Right renal cortex interstitium (tissue), 3 donors: ENCODE results near the gene ZGPAT. TPM values are rescaled to one million over a fixed set of nuclear protein-coding genes. Genes with fewer than 3 reads are reported as not detected.
"Not testable (repeated sequence)": the region's sequence is repeated elsewhere in the genome, so short reads cannot be mapped to it uniquely, and the experiment has no call there.

ENCODE experiments used
- DNase-seq, 3 donors: peaks; one replicate each; pipeline ENCODE4 v3.0.0-alpha.2; 2013; ENCODE audit warnings: low read depth in 3 of 3, low spot score in 2 of 3
- polyA plus RNA-seq, 3 donors: library from polyadenylated mRNA; unstranded; fragments of 120-200 nt; gene quantifications; one replicate each; pipeline ENCODE4 v1.2.1, GENCODE V29; 2013; ENCODE audit not compliant: insufficient read length in 3 of 3

Gene ZGPAT, protein sequence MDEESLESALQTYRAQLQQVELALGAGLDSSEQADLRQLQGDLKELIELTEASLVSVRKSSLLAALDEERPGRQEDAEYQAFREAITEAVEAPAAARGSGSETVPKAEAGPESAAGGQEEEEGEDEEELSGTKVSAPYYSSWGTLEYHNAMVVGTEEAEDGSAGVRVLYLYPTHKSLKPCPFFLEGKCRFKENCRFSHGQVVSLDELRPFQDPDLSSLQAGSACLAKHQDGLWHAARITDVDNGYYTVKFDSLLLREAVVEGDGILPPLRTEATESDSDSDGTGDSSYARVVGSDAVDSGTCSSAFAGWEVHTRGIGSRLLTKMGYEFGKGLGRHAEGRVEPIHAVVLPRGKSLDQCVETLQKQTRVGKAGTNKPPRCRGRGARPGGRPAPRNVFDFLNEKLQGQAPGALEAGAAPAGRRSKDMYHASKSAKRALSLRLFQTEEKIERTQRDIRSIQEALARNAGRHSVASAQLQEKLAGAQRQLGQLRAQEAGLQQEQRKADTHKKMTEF
- 10 to 100 TPM; 14.9 to 15.7 (median 15.0) TPM for polyA plus RNA-seq

DNA sequence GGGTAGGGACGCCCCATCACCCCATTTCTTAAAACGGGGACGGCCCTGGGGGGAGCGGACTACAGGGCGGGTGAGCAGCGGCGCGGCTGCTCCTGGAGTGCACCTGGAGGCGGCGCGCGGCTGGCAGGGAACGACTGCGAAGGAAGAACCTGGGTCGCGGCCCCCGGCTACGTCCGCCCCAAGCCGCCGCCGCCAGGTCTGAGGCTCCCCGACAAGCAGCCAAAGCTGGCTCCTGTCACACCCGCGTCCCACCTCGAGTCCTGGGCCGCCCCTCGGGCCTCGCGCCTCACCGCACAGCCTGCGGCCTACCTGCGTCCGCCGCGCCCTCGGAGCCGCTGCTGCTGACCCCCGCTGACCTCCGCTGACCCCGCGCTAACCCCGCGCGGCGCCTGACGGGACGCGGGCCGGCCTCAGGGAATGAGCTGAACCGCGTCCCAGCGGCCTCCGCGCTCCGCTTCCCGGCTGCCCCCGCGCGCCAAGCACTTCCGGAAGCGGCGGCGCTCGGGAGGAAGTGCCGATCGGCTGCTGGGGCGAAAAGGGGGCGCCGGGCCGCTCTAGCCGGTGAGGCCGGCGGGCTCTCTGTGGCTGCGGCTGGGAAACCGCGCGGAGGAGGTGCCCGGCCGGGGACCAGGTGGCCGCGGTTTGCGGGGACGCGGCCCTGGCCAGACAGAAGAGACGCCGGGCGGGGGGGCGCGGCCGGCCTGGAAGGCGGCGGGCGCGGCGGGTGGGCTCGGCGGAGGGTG is at the start of gene ZGPAT, which contains the start of gene ARFRP1:
Gene ZGPAT, plus strand, starts transcription at position 482 of the 743 bp plus-strand sequence. CDS start 542 bp downstream, outside the sequence.
Gene ARFRP1, minus strand, starts transcription at position 419 of the 743 bp plus-strand sequence. CDS start 885 bp downstream, outside the sequence.
- DNase-seq = peak in 2 of 3 donors; percentile 69 to 70

DNA sequence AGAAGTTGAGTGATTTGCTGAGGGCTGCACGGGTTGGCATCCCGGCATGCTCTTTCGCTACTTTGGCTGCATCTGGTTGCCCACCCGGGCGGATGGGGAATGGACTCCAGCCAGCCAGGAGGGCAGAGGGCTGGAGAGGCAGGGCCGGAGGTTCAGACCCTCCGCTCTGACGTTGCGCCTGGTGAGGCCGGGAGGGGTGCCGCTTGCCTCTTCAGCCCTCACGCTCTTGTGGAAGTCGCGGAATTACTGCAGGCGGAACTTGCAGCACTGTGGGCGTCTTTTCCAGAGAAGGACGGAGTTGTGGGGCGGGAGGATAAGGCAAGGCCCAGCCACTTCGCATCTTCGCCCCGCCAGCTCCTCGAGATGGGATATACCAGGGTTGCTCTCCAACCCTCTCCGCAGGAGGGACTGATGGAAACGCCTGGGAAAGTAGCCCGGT is 49.1 kb upstream of the ZGPAT start:
- no peak for DNase-seq

DNA sequence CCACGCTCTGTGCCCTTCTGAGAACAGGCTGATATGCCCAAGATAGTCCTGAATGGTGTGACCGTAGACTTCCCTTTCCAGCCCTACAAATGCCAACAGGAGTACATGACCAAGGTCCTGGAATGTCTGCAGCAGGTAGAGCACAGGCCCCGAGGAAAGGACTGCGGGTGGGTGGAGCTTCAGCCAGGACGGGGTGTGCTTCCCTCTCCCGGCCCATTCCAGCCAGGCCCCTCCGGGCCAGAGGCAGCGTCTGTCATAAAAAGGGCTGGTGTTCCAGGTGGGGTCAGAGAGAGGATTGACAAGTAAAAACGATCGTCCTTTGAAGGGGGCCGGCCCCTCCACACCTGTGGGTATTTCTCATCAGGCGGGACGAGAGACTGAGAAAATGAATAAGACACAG is 48.5 kb upstream of the ZGPAT start:
- DNase-seq = no peak

DNA sequence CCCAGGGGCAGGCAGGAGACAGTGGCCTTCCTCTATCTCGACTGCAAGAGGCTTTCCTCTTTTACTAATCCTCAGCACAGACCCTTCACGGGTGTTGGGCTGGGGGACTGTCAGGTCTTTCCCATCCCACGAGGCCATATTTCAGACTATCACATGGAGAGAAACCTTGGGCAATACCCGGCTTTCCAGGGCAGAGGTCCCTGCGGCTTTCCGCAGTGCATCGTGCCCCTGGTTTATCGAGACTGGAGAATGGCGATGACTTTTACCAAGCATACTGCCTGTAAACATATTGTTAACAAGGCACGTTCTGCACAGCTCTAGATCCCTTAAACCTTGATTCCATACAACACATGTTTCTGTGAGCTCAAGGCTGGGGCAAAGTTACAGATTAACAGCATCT is 47.7 kb upstream of the ZGPAT start:
- DNase-seq = not testable (repeated sequence)

DNA sequence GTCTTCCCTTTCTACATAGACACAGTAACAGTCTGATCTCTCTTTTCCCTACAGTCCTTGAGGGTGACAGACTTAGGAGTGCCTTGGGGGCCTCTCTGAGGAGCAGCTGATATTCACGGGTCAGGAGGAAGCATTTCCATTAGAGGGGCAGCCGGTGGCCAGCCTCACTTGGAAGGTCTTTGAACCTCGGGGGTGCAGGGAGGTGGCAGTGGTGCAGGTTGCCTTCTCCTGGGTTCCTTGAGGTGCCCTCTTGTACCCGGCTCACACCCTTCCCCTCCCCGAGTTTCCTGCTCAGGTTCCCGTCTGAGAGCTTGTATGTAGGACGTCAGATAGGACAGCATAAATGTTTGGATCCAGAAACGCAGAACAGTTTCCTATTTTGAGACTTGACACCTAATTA is 47.2 kb upstream of the ZGPAT start:
- no peak for DNase-seq

DNA sequence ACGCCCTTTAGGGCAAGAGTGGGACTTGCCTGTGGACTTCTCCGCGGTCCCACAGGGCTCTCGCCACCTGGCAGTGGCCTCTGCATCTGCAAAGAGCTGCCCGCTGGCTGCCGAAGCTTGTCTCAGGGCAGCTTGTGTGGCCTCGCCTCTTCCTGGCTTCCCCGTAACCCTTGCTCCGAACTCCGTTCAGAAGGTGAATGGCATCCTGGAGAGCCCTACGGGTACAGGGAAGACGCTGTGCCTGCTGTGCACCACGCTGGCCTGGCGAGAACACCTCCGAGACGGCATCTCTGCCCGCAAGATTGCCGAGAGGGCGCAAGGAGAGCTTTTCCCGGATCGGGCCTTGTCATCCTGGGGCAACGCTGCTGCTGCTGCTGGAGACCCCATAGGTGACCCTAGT is 46.7 kb upstream of the ZGPAT start:
- no peak for DNase-seq

DNA sequence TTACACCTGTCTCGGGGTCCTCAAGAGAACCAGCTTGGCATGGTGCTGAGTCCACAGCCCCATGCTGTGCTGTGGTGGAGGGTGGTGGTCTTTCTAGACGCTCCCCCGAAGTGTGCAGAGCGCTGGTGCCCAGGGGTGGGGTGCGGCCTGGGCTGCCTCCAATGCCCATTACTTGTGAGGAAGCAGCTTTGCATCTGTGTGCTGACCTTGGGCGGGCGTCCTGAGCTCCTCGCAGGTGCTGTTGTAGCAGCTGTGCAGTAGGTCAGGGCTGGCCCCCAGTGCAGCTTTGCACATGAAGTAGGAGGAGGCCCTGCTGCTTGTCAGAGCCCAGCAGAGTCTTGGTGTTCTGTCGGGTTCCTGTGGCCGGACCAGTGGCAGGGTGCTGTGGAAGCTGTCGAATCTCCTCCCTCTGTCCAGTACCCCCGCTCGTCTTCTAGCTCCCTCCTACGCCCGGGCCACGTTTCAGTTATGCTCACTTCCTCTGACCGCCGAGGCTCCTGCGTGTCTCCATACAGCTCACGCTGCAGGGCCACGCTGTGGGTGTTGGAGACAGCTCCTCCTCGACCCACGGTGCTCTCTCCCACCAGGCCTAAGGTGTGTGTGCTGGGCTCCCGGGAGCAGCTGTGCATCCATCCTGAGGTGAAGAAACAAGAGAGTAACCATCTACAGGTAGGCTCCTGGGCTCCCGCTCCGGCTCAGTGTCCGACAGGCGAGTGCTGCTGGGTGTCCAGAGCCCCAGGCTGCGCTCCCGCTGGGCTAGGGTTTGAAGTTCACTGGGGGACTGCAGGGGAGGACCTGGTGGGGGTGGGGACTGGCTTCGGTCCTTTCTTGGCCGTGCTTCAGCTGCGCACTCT is 45.7 kb upstream of the ZGPAT start:
- DNase-seq = no peak

DNA sequence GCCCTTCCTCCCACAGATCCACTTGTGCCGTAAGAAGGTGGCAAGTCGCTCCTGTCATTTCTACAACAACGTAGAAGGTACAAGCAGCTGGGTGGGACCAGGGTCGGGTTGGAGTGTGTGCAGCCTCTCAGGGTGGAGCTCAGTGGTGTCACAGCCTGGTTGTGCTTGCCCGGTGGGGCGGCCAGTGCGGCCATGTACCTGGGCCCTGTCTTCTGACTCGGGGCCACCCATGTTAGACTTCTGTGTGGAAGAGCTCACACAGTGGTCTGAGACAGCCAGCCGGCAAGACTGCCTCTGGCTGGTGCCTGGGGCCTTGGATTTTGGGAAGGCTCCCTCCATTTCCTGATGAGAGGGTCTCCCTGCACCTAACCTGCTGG is 45.0 kb upstream of the ZGPAT start:
- no peak for DNase-seq

DNA sequence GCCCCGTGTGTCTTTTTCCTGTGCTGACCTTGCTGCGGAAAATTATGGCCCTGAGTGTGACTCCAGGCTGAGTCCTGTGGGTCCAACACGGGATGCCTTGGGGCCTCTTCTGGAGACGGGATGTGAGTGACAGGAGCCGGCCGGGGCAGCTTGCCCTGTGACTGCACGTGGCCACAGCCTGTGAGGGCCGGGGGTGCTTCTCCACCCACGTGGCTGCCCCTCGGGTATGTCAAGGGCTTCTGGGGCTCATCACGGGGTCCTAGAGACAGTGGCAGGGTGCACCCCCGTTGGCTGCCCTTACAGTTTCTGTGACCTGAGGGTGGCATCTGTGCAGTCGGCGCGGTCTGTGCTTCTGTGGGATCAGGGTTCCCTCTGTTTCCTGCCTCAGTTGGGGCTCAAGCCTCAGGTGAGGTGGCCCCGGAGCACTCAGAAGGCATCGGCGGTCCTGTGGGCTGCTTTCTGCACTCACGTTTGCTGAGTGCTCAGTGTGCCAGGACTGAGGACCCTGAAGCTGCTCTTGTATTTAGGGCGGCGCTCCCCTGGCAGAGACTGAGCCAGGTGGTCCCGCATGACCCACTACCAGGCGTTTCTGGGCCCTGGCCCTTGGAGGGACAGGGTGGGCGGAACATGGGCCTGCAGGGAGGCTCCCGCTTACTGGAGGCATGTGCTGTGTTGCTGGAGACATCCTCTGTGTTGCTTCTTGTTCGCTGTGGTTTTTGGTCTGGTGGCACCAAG is 44.3 kb upstream of the ZGPAT start:
- DNase-seq = no peak

DNA sequence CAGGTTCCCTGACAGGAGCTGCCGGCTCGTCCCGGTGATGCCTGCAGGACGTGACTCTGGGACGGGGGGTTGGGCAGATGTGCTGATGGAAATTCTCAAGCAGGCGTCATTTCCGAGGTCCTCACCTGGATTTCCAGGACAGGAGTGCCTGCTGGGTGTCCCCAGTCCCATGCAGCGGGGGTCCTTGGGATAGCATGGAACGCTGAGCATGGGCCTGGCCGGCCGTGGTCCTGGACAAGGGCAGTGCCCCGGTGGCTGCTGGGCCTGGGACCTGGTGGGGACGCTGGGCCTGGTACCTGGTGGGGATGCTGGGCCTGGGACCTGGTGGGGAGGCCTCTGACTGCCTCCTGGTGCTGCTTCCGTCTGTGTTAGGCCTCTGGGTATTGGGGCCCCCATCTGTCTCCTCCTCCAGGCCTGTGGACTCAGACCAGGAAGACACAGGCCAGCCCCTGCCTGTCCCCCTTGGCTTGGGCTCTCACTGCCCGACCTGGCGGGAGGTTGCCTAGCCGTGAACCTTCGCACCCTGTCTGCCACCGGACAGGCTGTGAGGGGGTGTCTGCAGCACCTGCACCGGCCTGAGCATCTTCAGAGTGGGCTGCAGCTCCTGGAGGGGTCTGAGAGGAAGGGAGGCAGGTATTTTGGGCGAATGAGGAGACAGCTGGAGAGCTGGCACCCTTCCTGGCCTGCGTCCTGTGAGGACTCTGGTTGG is 43.5 kb upstream of the ZGPAT start:
- DNase-seq = no peak

DNA sequence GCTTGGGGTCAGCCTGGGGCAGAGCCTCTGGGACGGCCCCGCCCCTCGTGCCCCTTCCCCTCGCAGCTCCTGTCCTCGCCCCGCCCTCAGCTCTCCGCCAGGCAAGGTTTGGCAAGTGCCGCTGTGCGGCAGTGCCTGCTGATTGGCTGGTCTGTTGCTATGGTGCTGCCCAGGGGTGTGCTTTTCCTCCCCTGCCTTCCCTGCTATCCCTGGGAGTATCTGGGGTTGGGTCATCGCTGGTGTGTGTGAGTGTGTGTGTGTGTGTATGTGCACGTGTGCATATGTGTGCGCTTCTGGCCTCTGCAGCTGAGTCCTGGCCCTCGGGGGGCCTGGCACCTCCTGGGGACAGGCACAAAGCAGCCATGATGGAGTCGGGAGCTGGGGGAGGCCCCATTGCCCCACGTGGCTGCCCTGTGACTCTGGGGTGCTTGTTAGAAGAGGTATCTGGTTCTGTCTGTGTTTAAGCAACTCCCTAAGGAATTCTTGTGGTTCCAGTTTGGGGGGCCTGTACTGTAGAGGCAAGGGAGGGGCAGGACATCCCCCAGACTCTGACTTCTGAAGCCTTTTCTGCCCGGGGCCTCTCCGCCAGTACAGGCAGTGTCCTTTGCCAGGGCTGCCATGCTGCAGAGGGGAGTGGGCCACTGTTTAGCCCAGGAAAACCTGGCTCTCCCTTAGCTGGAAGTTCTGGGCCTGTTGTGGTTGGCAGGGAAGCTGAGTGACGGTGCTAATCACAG is 42.8 kb upstream of the ZGPAT start:
- no peak for DNase-seq

DNA sequence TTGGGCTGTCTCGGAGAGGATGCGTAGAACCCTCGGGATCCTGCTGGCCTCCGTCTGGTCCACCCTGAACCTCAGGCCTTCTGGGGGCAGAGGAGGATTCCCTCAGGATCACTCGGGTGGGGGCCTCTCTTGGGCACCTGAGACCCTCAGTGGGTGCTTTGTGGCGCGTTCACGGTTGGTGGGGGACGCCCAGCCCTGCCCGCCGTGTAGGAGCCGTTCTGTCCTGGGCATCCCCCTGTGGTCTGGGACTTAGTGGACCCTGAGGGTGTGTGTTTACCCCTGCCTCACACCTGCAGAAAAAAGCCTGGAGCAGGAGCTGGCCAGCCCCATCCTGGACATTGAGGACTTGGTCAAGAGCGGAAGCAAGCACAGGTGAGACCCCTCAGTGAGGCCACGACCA is 42.1 kb upstream of the ZGPAT start:
- DNase-seq = no peak

DNA sequence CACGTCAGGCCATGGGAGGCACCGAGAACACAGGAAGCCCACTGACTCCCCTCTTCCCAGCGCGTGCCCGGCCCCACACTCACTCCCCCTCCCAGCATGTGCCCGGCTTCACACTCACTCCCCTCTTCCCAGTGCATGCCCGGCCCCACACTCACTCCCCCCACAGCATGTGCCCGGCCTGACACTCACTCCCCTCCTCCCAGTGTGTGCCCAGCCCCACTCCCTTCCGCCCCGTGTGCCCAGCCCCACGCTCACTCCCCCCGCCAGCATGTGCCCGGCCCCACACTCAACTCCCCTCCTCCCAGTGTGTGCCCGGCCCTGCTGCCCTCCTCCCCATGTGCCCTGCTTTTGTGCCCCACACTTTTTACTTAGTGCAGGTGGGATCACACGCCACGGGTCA is 40.0 kb upstream of the ZGPAT start:
- DNase-seq = no peak

DNA sequence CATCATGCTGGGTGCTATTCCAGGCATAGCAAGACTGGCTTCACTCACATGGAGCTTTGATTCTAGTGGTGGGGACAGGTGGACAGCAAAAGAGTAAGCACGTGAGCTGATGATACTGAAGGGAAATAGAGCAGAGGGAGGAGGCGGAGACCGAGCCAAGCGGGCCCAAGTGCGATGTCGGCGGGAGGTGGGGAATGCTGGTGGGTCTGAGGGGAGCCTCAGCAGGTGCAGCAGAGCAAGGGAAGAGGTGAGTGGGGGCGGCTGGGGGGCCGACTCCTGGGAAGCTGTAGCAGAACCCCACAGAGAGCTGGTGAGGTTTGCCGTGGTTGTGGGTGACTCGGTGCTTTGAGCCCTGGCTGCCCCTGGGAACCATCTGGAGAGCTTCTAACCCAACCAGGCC is 39.5 kb upstream of the ZGPAT start:
- no peak for DNase-seq

DNA sequence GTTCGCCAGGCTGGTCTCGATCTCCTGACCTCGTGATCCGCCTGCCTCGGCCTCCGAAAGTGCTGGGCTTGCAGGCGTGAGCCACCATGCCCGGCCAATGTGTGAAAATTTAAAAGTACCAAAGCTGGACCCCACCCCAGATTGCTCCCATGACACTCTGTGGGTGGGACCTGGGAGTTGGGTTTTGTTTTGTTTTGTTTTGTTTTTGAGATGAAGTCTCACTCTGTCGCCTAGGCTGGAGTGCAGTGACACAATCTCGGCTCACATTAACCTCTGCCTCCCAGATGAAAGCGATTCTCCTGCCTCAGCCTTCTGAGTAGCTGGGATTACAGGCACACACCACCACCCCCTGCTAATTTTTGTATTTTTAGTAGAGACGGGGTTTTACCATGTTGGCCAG is 36.1 kb upstream of the ZGPAT start:
- DNase-seq = not testable (repeated sequence)

DNA sequence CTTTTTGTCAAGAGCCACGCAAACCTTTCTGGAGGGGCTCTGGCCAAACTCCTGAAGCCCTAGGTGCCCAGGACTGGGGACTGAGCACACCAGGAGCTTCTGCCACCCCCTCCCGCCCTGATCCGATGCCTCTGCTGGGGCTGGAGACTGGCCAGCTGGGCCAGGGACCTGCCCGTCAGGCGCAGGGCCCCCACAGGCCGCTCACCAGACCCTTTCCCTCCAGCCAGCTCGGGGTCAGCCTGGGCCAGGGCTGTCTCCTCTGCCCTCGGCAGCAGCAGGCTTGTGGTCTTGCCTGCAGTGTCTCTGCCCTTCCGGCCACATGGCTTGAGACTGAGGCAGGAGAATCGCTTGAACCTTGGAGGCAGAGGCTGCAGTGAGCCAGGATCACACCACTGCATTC is 35.2 kb upstream of the ZGPAT start:
- no peak for DNase-seq

DNA sequence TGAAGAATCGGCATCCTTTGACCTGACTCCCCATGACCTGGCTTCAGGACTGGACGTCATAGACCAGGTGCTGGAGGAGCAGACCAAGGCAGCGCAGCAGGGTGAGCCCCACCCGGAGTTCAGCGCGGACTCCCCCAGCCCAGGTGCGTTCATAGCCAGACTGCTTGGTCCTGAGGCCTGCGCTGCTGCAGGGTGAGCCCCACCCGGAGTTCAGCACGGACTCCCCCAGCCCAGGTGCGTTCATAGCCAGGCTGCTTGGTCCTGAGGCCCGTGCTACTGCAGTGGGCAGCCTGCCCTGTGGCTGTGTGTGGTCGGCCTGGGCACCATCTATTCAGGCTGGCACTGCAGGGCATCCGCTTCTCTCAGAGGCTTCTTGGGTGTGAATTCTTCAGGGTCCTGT is 33.9 kb upstream of the ZGPAT start:
- DNase-seq = no peak

DNA sequence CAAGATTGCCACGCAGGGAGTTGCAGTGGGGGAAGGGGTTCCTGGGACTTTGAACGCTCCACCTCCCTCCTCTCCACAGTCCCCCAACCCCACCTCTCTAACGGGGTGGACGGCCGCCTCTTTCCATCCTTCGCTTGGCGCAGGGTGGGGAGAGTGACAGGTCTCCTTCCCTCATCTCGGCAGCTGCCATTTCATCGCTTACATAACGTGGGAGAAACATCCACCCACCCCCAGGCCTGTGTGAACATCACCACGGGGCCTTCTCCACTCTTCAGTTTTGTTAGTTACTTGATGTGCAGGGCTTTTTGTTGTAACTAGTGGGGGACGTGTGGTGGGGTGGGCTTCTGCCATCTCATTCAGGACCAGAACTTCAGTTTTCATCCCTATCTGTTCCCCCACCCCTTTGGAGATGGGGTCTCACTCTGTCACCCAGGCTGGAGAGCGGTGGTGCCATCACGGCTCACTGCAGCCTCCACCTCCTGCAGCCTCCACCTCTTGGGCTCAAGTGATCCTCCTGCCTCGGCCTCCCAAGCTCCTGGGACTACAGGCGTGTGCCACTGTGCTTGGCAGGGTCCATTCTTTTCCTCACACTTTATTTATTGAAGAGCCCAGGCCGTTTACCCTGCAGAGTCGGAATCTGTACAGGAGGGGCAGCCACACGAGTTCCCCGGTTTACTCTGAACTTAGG is 32.0 kb upstream of the ZGPAT start:
- no peak for DNase-seq
